GM03348 (cell line): Measurements from ENCODE around the gene FUOM.
"Not testable (repeated sequence)": the region's sequence is repeated elsewhere in the genome, so short reads cannot be mapped to it uniquely, and the experiment has no call there.

Source experiments
- DNase-seq: peaks from one replicate; pipeline ENCODE4 v3.0.0; 2012; ENCODE audit warnings: low spot score

Gene FUOM

DNA sequence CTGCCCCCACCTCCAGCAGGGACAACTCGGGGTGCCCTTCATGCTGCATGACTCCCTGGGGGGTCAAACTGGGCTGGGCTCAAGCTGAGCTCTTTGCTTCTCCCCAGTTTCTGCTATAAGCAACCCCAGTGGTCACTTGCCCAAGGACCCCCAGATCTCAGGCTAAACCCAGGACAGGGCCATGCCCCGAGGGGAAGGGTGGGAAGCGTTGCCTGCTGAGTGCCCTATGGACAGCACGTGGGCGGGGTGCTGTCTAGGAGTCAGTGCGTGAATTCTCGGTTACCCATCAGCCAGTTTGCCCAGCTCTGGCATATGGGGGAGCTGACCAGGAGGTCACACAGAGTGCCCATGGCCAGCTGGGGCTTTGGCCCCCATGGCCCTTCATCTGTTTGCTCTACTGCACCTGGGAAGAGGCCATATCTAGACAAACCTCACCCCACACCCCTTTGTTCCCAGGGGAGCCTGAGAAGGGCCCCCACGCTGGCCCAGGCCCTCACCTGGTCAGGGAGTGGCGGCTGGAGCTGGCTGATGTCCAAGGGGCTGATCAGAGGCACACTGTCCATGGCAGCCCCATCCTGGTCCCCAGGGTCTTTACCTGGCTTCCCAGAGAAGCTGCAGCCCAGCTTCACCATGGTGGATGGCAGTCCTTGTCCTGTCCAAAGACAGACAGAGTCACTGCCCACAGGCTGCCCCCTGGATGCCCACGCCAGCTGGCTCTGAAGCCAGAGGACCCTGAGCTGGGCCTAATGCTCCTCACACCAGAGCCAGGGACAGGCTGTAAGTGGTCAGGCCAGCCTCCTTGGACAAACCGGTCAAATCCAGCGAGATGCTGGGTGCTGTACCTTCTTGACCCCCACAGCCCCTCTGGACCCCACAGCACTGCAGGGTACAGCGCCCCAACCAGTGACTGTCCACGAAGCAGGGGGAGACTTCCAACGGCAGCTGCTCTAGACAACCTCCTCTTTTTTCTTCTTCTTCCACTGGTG lies 29.2 kb downstream of the FUOM start:
- DNase-seq = no peak

DNA sequence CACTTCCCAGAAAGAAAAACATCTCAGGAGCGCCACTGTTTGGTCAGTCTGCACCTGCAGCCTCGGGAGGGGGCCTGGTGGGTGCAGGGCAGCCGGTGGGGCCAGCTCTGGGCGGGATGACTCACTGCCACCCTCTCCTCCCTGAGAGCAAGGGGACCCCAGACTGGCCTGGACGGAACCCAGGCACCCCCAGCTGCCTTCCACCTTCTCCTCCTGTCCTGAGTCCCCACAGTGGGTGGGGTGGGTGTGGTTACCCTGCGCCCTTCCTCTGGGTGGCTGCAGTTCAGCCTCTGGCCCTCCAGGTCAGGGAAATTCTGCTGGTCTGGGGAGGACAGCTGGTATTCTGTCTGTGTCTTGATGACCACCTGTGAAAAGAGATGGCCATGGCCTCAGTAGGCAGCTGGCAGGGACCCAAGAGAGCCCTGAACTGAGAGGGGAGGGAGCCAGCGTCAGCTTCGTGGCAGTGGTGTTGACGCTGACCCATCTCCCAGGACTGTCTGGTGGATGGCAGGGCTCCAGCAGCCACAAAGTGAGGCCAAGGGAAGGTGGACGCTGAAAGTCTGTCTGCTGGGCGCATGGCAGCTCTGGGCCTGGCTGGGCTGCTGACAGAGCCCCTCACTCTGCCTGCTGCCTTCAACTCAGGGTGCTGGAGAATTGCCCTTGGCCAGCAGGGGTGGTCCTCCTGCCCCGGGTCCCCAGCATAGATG lies 30.0 kb downstream of the FUOM start:
- no peak for DNase-seq

DNA sequence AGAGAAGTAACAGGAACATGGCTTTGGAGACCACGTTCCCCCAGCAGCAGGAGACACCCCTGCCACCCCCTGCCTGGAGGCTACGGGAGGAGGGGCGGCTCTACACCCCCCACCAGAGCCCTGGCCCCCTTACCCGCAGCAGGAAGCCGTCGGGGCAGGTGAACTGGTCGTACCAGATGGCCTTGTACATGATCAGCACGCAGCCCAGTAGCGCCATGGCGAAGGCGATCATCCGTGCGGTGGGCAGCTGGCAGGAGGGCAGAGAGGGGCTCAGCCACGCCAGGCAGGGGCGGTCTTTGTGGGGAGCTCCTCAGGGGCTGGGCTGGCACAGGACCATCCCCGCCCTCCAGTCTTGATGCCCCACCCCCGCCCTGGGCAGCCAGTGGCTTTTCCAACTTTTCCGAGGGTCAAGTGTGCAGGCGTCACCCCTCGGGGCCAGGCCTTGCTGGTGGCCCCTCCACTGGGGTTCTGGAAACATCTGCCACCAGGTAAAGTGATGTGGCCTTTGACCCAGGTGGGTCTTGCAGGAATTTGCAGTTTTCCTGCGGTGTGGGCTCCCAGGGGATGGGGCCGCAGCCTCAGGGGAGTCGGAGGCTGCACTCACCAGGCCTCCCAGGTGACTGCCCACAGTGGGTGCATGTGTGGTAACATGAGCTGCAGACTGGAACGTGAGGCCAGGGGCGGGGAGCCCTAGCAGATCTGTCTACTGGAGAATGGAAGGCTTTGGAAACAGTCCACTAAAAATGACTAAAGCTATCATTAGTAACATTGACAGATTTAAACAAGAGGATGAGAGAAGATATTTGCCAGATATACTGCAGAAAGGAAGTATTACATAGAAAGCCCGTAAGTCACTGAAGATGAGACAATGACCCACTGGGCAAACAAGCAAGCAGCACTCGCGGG lies 30.8 kb downstream of the FUOM start:
- DNase-seq = no peak

DNA sequence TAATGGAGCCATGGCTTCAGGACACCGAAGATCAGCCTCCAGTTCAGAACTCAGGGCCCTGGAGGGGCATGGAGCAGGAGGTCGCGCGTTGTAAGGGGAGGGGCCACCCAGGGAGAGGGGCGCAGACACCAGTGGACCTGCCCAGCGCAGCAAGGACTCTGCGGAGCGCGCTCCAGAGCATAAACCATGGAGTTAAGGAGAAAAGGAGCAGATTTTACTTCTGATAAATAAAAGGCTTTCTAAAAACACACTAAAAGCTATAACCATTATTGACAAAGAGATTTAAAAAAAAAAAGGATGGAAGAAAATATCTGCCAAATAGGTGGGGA lies 31.6 kb downstream of the FUOM start:
- no peak for DNase-seq

DNA sequence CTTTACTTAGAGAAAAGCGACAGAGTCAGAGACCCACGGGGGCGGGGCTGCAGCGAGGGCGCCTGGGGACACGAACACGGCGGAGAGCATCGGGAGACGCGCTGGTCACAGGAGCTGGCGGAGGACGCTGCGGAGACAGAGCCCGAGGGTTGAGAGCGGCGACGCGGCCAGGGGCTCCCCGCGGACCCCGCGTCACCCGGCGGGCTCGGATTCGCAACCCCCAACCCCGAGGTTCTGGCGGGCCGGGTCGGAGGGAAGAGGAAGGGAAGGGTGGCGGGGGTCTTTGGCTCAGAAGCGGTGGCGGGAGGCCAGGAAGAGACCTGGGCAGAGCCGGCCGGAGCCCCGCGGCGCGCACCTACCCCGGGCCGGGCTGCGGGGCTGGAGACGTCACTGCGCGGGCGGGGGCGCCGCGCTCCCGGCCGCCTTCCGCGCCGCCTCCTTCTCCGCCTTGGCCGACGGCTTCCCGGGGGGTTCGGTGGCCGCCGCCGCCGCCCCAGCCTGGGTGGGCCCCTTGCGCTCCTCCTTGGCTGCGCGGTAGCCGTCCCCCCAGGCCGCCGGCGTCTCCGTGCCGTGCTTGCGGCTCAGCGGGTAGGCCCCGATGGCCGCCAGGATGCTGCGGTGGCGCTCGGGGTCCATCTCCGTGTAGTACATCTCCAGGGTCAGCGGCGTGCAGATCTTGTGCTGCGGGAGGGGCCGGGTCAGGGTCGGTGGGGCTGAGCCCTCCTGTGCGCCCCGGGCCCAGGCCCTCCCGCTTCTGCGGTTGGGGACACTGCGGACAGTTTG lies 32.2 kb downstream of the FUOM start:
- no peak for DNase-seq

DNA sequence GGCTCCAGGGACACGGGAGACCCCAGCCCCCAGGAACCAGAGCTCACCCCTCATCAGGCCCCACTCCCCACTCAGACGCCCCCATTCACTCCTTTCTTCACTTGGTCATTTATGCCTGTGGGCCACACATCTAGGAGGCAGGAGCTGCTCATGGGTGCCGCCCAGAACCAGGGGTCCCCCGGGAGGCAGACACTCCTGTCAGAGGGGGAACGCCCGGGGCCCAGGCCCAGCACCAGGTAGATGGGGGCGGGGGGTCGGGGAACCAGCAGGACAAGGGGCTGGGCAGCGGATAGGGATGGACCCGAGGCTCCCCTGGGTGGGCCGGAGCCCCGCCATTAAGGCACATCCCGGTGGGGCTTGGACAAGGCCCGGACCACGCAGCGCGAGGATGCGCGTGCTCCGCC lies 33.0 kb downstream of the FUOM start:
- DNase-seq = no peak

DNA sequence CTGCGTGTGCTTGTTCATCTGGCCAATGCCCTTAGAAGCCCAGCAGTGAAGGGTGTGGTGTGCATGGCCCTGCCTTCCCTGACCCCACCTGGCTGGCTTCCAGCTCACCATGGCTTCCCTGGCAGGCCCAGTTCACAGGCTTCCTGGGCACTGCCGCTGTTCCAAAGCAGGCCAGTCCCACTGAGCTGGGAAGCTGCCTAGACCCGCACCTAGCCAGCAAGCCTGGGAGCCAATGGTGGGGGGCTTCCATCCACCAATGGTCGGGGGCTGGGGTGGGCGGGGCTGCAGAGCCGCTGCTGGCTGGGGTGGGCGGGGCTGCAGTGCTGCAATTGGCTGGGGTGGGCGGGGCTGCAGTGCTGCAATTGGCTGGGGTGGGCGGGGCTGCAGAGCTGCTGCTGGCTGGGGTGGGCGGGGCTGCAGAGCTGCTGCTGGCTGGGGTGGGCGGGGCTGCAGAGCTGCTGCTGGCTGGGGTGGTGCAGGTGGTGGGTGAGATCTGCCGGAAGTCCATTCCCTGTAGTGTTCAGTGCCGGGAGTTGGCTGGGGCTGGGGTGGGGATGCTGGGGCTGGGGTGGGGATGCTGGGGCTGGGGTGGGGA lies 33.5 kb downstream of the FUOM start:
- DNase-seq = peak; percentile 42

DNA sequence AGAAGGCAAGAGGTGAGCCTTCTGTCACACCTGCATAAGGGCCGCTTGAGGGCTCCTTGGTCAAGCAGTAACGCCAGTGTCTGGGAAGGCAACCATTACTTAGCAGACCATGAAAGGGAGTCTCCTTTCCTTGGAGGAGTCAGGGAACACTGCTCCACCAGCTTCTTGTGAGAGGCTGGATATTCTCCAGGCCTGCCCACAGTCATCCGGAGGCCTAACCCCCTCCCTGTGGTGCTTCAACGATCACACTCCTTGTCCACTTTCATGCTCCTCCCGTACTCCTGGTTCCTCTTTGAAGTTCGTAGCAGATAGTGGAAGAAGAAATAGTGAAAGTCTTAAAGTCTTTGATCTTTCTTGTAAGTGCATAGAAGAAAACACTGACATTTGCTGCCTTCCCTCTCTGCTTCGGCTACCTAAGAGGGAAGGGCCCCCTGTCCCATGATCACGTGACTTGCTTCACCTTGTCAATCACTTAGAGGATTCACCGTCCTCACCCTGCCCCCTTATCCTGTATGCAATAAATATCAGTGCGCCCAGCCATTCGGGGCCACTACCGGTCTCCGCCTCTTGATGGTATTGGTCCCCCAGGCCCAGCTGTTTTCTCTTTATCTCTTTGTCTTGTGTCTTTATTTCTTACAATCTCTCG lies 35.6 kb downstream of the FUOM start:
- DNase-seq = not testable (repeated sequence)

DNA sequence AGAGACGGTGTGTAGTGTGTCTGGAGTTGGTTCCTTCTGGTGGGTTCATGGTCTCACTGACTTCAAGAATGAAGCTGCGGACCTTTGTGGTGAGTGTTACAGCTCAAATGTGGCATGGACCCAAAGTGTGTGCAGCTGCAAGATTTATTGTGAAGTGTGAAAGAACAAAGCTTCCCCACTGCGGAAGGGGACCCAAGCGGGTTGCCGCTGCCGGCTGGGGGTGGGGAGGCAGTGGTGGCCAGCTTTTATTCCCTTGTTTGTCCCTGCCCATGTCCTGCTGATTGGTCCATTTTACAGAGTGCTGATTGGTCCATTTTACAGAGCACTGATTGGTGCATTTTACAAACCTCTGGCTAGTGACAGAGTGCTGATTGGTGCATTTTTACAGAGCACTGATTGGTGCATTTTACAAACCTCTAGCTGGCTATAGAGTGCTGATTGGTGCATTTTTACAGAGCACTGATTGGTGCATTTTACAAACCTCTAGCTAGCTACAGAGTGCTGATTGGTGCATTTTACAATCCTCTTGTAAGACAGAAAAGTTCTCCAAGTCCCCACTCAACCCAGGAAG lies 36.9 kb downstream of the FUOM start:
- not testable (repeated sequence) for DNase-seq

DNA sequence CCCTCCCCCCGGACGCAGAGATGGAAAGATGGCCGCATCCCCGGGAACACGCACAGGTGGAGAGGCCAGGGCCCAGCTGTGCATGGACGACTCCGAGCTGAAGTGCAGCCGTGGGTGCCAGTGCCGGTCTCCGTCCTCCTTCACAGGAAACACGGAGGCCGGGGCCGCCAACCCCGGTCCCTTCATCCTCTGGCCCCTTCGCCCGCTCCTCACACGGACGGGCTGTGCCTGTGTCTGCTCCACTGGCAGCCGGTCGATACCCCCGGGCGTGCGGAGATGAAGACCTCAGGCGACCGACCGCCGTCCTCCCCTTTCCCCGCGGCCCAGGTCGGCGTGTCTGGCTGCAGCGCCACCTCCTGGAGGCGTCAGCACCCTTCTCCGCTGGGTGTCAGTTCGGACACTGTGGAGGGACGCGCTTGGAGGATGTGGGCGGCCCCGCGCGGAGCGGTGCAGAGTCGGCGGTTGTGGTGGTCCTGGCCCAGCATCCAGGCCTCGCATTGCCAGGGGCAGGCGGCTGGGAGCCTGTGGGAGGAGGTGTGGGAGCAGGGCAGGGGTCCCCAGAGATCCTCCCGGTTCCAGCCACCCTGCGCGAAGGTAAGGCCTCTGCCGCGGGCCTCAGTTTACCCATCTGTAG lies 39.2 kb downstream of the FUOM start:
- peak; percentile 83 for DNase-seq

DNA sequence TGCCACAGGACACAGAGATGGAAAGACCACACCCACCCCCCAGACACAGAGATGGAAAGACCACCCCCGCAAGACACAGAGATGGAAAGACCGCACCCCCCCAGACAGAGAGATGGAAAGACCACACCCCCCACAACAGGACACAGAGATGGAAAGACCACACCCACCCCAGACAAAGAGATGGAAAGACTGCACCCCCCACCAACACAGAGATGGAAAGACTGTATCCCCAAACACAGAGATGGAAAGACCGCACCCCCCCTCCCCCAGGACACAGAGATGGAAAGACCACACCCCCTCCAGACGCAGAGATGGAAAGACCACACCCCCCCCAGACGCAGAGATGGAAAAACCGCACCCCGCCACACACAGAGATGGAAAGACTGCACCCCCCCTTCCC lies 41.1 kb downstream of the FUOM start:
- DNase-seq = no peak

DNA sequence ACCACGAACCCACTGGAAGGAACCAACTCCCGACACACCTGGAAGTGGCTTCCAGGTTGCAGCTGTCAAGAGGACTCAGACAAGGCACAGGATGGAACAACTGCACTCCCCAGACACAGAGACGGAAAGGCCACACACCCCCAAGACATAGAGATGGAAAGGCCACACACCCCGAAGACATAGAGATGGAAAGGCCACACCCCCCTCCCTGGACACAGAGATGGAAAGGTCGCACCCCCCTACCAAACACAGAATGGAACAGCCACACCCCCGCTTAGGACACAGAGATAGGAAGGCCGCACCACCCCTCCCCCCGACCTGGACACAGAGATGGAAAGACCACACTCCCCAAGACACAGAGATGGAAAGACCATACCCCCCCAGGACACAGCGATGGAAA lies 41.6 kb downstream of the FUOM start:
- DNase-seq = no peak

DNA sequence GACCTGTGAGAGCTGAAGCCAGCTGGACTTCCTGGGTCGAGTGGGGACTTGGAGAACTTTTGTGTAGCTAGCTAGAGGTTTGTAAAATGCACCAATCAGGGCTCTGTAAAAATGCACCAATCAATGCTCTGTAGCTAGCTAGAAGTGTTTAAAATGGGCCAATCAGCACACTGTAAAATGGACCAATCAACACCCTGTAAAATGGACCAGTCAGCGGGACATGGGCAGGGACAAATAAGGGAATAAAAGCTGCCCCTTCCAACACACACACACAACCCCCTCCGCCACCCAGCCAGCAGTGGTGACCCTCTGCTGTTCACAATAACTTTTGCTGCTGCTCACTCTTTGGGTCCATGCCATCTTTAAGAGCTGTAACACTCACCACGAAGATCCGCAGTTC lies 42.0 kb downstream of the FUOM start:
- DNase-seq = no peak

DNA sequence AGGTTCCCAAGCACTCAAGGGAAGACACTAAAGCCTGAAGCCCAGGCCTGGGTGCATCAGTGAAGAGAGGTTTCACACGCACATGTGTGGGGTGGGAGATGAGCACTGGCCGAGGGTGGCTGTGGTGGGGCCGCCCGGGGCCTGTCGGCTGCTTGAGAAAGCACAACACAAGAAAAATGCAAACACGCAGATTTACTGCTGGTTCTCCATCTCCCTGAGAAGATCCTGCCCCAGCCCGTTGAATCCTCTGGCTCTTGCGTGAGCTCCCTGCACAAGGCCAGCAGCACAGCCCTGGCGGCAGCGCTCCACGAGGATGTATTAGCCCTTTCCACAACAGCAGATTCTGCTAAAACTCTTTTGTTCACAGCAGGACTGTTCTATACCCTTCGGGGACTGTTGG lies 42.9 kb downstream of the FUOM start:
- DNase-seq = no peak

DNA sequence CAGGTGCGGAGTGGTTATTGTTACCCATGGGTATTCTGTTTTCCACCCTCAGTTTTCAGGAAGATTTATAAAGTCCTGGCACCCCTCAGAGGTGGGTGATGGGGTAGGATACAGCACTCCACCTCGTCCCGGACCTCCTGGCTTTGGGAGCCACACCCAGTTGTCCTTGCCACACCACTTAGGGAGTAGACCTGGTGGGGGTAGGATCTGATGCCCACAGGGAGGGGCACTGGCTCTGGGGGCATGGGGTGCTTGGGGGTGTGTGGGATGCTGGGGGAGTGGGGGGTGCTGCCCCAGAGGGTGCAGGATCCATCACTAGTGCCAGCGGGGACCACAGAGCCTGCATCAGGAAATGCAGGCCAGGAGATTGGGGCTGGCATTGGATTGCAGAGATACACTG lies 44.6 kb downstream of the FUOM start:
- no peak for DNase-seq

DNA sequence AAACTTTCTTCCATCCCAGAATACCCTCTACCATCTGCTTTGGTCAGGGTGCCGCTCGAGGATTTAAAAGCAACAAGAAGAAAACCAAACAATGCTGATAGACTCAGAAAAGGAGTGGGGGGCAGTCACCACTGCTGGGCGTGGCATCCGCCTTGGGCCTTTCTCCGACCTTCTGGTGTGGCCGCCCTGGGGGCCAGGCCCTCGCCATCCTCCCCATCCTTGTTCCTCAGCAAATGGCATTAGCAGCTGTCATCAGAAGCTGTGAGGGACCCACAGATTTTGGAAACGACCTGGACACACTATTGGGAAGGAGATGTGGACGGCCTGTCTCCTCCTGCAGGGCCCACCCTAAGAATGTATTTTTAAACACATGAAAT lies 45.1 kb downstream of the FUOM start:
- DNase-seq = no peak

DNA sequence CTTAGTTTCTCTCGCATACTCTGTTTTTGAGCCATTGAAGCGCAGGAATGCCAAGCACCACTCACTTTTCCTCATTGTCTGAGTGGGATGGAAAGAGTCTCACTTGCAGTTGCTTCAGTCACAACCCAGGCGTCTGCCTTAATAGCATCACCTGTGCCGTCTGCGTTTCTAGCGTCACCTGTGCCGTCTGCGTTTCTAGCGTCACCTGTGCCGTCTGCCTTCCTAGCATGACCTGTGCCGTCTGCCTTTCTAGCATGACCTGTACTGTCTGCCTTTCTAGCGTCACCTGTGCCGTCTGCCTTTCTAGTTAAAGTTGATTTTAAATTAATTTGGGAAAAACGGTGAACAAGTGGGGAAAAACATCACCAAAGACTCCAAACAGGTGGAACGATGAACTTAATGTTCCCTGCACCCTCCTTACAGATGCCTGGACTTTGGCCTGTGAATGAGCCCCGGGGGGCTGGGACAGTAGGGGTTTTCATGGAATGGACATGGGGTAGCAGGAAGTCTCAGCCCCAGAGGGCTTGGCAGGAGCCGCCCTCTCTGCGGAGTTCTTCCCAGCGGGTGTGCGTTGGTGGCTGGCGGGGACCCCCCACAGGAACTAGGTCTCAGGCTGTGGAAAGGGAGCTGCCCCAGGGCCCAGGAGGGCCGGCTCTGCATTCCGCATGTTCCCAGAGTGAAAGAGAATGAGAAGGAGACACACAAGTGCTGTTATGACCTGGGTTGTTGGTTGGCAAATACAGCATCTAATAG lies 45.6 kb downstream of the FUOM start:
- no peak for DNase-seq

DNA sequence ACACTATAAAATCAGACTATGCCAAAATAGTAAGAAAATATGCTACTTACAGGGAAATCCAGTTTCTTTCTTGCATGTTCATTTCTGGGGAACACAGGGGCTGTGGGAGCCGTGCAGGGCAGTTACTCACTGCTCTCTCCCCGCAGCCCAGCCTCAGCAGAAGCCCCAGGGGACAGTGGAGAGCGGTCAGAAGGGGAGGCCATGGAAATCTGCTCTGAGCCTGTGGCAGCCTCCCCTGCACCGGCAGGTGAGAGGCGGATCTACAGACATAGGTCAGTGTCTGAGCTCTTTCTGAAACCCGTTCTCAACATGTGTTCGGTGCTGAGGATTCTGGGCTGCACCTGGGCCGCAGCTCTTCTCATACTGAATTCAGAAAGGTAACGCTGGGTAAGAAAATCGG lies 46.2 kb downstream of the FUOM start:
- DNase-seq = no peak

DNA sequence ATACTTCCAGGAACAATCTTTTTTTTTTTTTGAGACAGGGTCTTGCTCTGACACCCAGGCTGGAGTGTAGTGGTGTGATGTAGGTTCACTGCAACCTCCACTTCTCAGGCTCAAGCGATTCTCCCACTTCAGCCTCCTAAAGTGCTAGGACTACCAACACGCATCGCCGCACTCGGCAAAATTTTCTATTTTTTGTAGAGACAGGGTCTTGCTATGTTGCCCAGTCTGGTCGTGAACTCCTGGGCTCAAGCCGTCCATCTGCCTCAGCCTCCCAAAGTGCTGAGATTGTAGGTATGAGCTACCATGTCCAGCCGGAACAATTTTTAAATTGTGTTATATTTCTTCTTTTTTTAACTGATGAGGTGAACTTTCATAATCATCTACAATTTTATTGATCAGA lies 47.0 kb downstream of the FUOM start:
- DNase-seq = no peak
